Measurements from ENCODE around the gene AZIN2. TPM values are rescaled to one million over a fixed set of nuclear protein-coding genes. Genes with fewer than 3 reads are reported as not detected.

The AZIN2 gene
- total and polyA plus RNA-seq, 9 of the 15 experiments (the other 6 are each of a cell fraction or from before 2014, with no cell fraction given), result 0.06 to 0.91 (median 0.42) TPM; not detected in 2

DNA sequence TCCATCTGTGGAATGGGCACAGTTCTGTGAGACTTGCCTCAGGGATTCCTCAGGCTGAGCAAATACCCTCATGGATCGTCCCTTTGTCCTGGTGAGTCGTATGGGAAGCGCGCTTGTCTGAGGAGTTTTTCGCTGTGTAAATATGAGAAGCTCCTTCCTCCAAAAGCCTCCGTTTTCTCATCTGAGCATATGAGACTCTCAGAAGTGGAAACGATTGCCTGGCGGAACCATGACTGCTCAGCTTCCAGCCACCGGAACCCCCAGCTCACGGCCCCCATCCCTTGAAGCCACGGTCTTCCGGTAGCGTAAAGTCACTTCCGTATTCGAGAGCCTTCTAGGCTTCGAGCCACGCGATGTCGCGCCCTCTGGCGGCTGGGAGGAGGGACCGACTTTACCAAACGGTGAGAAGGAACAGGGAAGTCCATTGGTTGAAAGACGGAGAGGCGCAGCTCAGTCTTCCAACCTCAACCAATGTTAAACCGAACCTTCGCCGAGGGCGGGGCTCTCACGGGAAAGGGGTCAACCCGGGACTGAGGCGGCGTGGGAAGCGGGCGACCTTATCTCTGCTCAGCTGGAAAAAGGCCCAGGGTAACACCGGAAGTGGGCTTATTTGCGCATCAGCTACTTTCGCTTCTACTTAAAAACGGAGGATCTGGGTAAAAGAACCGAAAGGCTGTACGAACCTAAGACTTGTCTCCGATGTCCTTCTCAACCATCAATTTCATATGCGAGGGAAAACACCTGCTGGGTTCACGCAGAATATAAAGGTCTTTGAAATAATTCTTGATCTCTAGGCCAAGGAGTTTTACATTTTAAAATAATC lies 46.3 kb downstream of the AZIN2 start (continued):
- TF ChIP-seq, protein P1, sequence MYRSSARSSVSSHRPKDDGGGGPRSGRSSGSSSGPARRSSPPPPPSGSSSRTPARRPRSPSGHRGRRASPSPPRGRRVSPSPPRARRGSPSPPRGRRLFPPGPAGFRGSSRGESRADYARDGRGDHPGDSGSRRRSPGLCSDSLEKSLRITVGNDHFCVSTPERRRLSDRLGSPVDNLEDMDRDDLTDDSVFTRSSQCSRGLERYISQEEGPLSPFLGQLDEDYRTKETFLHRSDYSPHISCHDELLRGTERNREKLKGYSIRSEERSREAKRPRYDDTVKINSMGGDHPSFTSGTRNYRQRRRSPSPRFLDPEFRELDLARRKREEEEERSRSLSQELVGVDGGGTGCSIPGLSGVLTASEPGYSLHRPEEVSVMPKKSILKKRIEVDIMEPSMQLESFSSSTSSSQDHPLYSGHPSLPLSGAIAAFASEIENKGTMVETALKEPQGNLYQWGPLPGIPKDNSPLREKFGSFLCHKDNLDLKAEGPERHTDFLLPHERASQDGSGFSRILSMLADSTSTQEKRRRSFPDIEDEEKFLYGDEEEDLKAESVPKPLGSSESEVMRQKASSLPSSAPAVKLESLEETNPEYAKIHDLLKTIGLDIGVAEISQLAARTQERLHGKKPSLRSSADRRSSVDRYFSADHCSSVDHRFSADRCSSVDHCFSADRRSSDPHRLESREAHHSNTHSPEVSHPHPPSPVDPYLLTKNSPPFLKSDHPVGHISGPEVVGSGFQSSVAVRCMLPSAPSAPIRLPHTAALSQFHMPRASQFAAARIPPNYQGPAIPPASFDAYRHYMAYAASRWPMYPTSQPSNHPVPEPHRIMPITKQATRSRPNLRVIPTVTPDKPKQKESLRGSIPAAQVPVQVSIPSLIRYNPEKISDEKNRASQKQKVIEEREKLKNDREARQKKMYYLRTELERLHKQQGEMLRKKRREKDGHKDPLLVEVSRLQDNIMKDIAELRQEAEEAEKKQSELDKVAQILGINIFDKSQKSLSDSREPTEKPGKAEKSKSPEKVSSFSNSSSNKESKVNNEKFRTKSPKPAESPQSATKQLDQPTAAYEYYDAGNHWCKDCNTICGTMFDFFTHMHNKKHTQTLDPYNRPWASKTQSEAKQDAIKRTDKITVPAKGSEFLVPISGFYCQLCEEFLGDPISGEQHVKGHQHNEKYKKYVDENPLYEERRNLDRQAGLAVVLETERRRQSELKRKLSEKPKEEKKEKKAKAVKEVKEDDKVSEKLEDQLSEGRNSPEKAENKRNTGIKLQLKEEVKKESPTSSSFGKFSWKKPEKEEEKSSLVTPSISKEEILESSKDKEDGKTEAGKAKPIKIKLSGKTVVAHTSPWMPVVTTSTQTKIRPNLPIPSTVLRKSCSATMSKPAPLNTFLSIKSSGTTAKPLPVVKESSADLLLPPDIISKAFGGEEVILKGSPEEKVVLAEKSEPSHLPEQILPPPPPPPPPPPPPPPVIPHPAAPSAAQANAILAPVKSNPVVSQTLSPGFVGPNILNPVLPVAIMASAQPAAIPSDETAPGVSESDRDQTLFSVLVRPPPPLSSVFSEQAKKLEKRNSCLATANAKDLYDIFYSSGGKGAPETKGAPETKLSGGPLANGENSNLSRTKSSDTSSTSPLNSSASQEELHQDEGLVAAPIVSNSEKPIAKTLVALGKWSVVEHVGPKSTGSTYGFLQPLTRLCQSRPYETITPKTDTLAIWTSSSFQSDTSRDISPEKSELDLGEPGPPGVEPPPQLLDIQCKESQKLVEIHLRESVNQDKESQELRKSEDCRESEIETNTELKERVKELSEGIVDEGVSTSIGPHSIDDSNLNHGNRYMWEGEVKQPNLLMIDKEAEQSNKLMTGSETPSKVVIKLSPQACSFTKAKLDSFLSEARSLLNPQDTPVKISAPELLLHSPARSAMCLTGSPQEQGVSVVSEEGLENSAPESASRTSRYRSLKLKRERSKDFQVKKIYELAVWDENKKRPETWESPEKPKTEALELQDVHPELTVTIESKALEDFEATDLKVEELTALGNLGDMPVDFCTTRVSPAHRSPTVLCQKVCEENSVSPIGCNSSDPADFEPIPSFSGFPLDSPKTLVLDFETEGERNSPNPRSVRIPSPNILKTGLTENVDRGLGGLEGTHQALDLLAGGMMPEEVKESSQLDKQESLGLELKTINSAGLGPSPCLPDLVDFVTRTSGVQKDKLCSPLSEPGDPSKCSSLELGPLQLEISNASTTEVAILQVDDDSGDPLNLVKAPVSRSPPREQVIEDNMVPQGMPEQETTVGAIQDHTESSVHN (IDR thresholded peaks at IDR 0.05; ENCODE audit: borderline replicate concordance in 1 of 2, low read depth in 1 of 2), result peak in 1 of 2 experiments; percentile 73; a peak in 2 of 4 replicates
- TF ChIP-seq ZNF583 (CRISPR knock-in tag; IDR thresholded peaks at IDR 0.05), result no peak
- TF ChIP-seq CTBP1 (IDR thresholded peaks at IDR 0.05; ENCODE audit: borderline replicate concordance), result peak; percentile 80
- peak; percentile 36 for TF ChIP-seq RBM22 (IDR thresholded peaks at IDR 0.05; ENCODE audit: low read depth, low read length, poor library complexity, severe bottlenecking)
- TF ChIP-seq ZNF146 (CRISPR knock-in tag; IDR thresholded peaks at IDR 0.05; ENCODE audit: unreplicated experiment), result no peak
- TF ChIP-seq L3MBTL2 (IDR thresholded peaks at IDR 0.05), result peak; percentile 86
- TF ChIP-seq, protein P2, sequence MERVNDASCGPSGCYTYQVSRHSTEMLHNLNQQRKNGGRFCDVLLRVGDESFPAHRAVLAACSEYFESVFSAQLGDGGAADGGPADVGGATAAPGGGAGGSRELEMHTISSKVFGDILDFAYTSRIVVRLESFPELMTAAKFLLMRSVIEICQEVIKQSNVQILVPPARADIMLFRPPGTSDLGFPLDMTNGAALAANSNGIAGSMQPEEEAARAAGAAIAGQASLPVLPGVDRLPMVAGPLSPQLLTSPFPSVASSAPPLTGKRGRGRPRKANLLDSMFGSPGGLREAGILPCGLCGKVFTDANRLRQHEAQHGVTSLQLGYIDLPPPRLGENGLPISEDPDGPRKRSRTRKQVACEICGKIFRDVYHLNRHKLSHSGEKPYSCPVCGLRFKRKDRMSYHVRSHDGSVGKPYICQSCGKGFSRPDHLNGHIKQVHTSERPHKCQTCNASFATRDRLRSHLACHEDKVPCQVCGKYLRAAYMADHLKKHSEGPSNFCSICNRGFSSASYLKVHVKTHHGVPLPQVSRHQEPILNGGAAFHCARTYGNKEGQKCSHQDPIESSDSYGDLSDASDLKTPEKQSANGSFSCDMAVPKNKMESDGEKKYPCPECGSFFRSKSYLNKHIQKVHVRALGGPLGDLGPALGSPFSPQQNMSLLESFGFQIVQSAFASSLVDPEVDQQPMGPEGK (CRISPR knock-in tag; IDR thresholded peaks at IDR 0.05; ENCODE audit: borderline replicate concordance), result peak; percentile 67; the same call in 1 of the 2 replicates
- TF ChIP-seq ETV1 (tag; conservative IDR thresholded peaks at IDR 0.05; ENCODE audit: low read depth), result peak; percentile 85
- 0 out of 2 replicates have a peak, but pooled peaks have one; percentile 45 for TF ChIP-seq DMBX1 (CRISPR knock-in tag; IDR thresholded peaks at IDR 0.05; ENCODE audit: borderline replicate concordance)
- no peak for TF ChIP-seq ZNF347 (CRISPR knock-in tag; IDR thresholded peaks at IDR 0.05; ENCODE audit: low read depth)
- 0 out of 2 replicates have a peak, but pooled peaks have one; percentile 29 for TF ChIP-seq LCOR (CRISPR knock-in tag; IDR thresholded peaks at IDR 0.05)
- TF ChIP-seq, protein P3, sequence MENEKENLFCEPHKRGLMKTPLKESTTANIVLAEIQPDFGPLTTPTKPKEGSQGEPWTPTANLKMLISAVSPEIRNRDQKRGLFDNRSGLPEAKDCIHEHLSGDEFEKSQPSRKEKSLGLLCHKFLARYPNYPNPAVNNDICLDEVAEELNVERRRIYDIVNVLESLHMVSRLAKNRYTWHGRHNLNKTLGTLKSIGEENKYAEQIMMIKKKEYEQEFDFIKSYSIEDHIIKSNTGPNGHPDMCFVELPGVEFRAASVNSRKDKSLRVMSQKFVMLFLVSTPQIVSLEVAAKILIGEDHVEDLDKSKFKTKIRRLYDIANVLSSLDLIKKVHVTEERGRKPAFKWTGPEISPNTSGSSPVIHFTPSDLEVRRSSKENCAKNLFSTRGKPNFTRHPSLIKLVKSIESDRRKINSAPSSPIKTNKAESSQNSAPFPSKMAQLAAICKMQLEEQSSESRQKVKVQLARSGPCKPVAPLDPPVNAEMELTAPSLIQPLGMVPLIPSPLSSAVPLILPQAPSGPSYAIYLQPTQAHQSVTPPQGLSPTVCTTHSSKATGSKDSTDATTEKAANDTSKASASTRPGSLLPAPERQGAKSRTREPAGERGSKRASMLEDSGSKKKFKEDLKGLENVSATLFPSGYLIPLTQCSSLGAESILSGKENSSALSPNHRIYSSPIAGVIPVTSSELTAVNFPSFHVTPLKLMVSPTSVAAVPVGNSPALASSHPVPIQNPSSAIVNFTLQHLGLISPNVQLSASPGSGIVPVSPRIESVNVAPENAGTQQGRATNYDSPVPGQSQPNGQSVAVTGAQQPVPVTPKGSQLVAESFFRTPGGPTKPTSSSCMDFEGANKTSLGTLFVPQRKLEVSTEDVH (IDR thresholded peaks at IDR 0.05; ENCODE audit: low read depth, partially characterized antibody), result peak; percentile 93
- TF ChIP-seq CREB1 (IDR thresholded peaks at IDR 0.05), result peak; percentile 62
- no peak for TF ChIP-seq CREB1 (CRISPR knock-in tag; IDR thresholded peaks at IDR 0.05)

Measured in K562 (cell line).